H9 (cell line): ENCODE results near the gene DRGX. TPM values are rescaled to one million over a fixed set of nuclear protein-coding genes. Genes with fewer than 3 reads are reported as not detected.

Experiments used
- DNase-seq: peaks from one replicate; pipeline ENCODE4 v3.0.0-alpha.2; 2017
- H2AFZ ChIP-seq: one replicate; pipeline ENCODE4 v1.6.1; 2013; ENCODE audit warnings: mild to moderate bottlenecking, low read length, control low read depth, moderate library complexity
- H2AK5ac ChIP-seq: 2 replicates; pipeline ENCODE4 v1.6.1; 2013; ENCODE audit warnings: low read length, control low read depth, mixed read lengths; ENCODE audit not compliant: insufficient read length
- H2BK120ac ChIP-seq: one replicate; pipeline ENCODE4 v1.6.1; 2013; ENCODE audit warnings: low read depth, mild to moderate bottlenecking, low read length, control low read depth, inconsistent platforms; ENCODE audit not compliant: poor library complexity, severe bottlenecking
- H2BK12ac ChIP-seq: 2 replicates; pipeline ENCODE4 v1.6.1; 2013; ENCODE audit warnings: low read length, control low read depth, mixed read lengths, low read depth; ENCODE audit not compliant: insufficient read length
- H2BK15ac ChIP-seq: 2 replicates; pipeline ENCODE4 v1.6.1; 2013; ENCODE audit warnings: low read depth, low read length, control low read depth
- H2BK20ac ChIP-seq: one replicate; pipeline ENCODE4 v1.6.1; 2013; ENCODE audit warnings: low read depth, mild to moderate bottlenecking, low read length, control low read depth, inconsistent platforms; ENCODE audit not compliant: poor library complexity, severe bottlenecking
- H2BK5ac ChIP-seq: 2 replicates; pipeline ENCODE4 v1.6.1; 2013; ENCODE audit warnings: low read length, control low read depth, mixed read lengths; ENCODE audit not compliant: insufficient read length
- H3K14ac ChIP-seq: 2 replicates; pipeline ENCODE4 v1.6.1; 2013; ENCODE audit warnings: low read length, control low read depth; ENCODE audit not compliant: insufficient read depth
- H3K18ac ChIP-seq: 2 replicates; pipeline ENCODE4 v1.6.1; 2013; ENCODE audit warnings: low read depth, mild to moderate bottlenecking, mixed read lengths, low read length, control low read depth; ENCODE audit not compliant: insufficient read length
- H3K23ac ChIP-seq: 2 replicates; pipeline ENCODE4 v1.6.1; 2013; ENCODE audit warnings: low read length, control low read depth, mixed read lengths, low read depth; ENCODE audit not compliant: insufficient read length
- H3K23me2 ChIP-seq: 2 replicates; pipeline ENCODE4 v1.6.1; 2013; ENCODE audit warnings: low read depth, mild to moderate bottlenecking, mixed read lengths, low read length, control low read depth; ENCODE audit not compliant: insufficient read length, poor library complexity, severe bottlenecking
- H3K27ac ChIP-seq: 2 replicates; pipeline ENCODE4 v1.5.1; 2013; ENCODE audit warnings: low read length, control low read depth, mixed read lengths, low read depth; ENCODE audit not compliant: insufficient read length
- H3K27me3 ChIP-seq: 2 replicates; pipeline ENCODE4 v1.6.1; 2013; ENCODE audit warnings: low read length, control low read depth, inconsistent platforms; ENCODE audit not compliant: insufficient read depth
- H3K4ac ChIP-seq: 2 replicates; pipeline ENCODE4 v1.6.1; 2013; ENCODE audit warnings: low read depth, mild to moderate bottlenecking, control low read depth, inconsistent platforms, low read length, moderate library complexity
- H3K4me1 ChIP-seq: 2 replicates; pipeline ENCODE4 v1.6.1; 2013; ENCODE audit warnings: low read length, control low read depth, inconsistent platforms; ENCODE audit not compliant: insufficient read depth
- H3K4me2 ChIP-seq: 2 replicates; pipeline ENCODE4 v1.6.1; 2013; ENCODE audit warnings: low read length, control low read depth, mixed read lengths; ENCODE audit not compliant: insufficient read length, insufficient read depth
- H3K56ac ChIP-seq: 2 replicates; pipeline ENCODE4 v1.6.1; 2013; ENCODE audit warnings: low read depth, mild to moderate bottlenecking, mixed read lengths, low read length, control low read depth; ENCODE audit not compliant: insufficient read length
- H3K79me1 ChIP-seq: 2 replicates; pipeline ENCODE4 v1.6.1; 2013; ENCODE audit warnings: low read depth, mild to moderate bottlenecking, moderate library complexity, low read length, control low read depth, inconsistent platforms; ENCODE audit not compliant: insufficient read depth, poor library complexity, severe bottlenecking
- H3K79me2 ChIP-seq: 2 replicates; pipeline ENCODE4 v1.6.1; 2013; ENCODE audit warnings: low read length, control low read depth, inconsistent platforms; ENCODE audit not compliant: insufficient read depth
- H3K9ac ChIP-seq: 2 replicates; pipeline ENCODE4 v1.6.1; 2013; ENCODE audit warnings: low read length, control low read depth, mixed read lengths; ENCODE audit not compliant: insufficient read length; ENCODE audit errors: extremely low read depth
- H3K9me3 ChIP-seq: one replicate; pipeline ENCODE4 v1.6.1; 2013; ENCODE audit warnings: low read depth, low read length, inconsistent platforms; ENCODE audit not compliant: control insufficient read depth
- H3T11ph ChIP-seq: one replicate; pipeline ENCODE4 v1.6.1; 2013; ENCODE audit warnings: mild to moderate bottlenecking, low read length, control low read depth, inconsistent platforms
- H4K20me1 ChIP-seq: one replicate; pipeline ENCODE4 v1.6.1; 2013; ENCODE audit not compliant: control insufficient read depth, insufficient read length, insufficient read depth
- H4K5ac ChIP-seq: 2 replicates; pipeline ENCODE4 v1.6.1; 2013; ENCODE audit warnings: low read depth, mild to moderate bottlenecking, mixed read lengths, low read length, control low read depth; ENCODE audit not compliant: insufficient read length
- H4K8ac ChIP-seq: replicated peaks from 2 replicates; pipeline ENCODE4 v1.6.1; 2013; ENCODE audit warnings: low read length, control low read depth, mixed read lengths, low read depth; ENCODE audit not compliant: insufficient read length
- H4K91ac ChIP-seq: 2 replicates; pipeline ENCODE4 v1.6.1; 2013; ENCODE audit warnings: low read depth, mild to moderate bottlenecking, moderate library complexity, mixed read lengths, low read length, control low read depth; ENCODE audit not compliant: insufficient read length
- H3K27ac Mint-ChIP-seq, 3 experiments: 2 replicates in 2 of 3; 3 replicates in 1 of 3; pipeline ENCODE4 v1.8.0; 2020 to 2021; ENCODE audit warnings: mixed read lengths in 3 of 3, mild to moderate bottlenecking in 1 of 3, moderate library complexity in 1 of 3
- H3K27me3 Mint-ChIP-seq: 2 replicates; pipeline ENCODE4 v1.8.0; 2021; ENCODE audit warnings: low read depth, mild to moderate bottlenecking, moderate library complexity, mixed read lengths
- H3K36me3 Mint-ChIP-seq, 3 experiments: 2 replicates in 2 of 3; 3 replicates in 1 of 3; pipeline ENCODE4 v1.8.0; 2020 to 2021; ENCODE audit warnings: low read depth in 3 of 3, mixed read lengths in 3 of 3; ENCODE audit not compliant: insufficient read depth in 1 of 3
- H3K4me1 Mint-ChIP-seq, 2 experiments: 2 replicates each; pipeline ENCODE4 v1.8.0; 2020; ENCODE audit warnings: mixed read lengths in 2 of 2
- H3K4me3 Mint-ChIP-seq, 2 experiments: 2 replicates in 1 of 2; 3 replicates in 1 of 2; pipeline ENCODE4 v1.8.0; 2020 to 2021; ENCODE audit warnings: mild to moderate bottlenecking in 2 of 2, mixed read lengths in 2 of 2, moderate library complexity in 1 of 2
- H3K9me3 Mint-ChIP-seq, 2 experiments: 2 replicates in 1 of 2; 3 replicates in 1 of 2; pipeline ENCODE4 v1.8.0; 2020; ENCODE audit warnings: mild to moderate bottlenecking in 2 of 2, mixed read lengths in 2 of 2, moderate library complexity in 1 of 2
- CTCF ChIP-seq: fragments of 200-600 bp; sonication (generic); conservative IDR thresholded peaks from 3 replicates; pipeline ENCODE4 v1.8.0; 2021; ENCODE audit warnings: antibody characterized with exemption, mild to moderate bottlenecking
- WGBS: extraction: QIAGEN DNeasy Blood & Tissue Kit; methylation state at CpG from one replicate; pipeline ENCODE4 v1.1.7; 2013; ENCODE audit warnings: missing lambda C conversion rate, low lambda C conversion rate, mixed read lengths; ENCODE audit not compliant: insufficient read length; ENCODE audit errors: extremely low coverage; 5-methylcytosine and 5-hydroxymethylcytosine counted together
- total RNA-seq: library from RNA; stranded (reverse); gene quantifications from 2 replicates; pipeline ENCODE4 v1.2.1, GENCODE V29; 2021

The DRGX gene
- total RNA-seq, 1 experiment from 2014 or later, result not detected

GRCh38 chr10:49398000-49398861, 2.3 kb upstream of the DRGX start:
- Histone ChIP-seq H4K91ac (no peak overlapping the region), H3K14ac (peak overlapping the region; percentile 17; the same call in 1 of the 2 replicates), H2BK20ac (no peak overlapping the region), H3K18ac (no peak overlapping the region), H3K27ac (no peak overlapping the region), H3K4me1 (no peaks in the 10 kb centered on the region), H3K79me1 (no peaks in the 10 kb centered on the region), H3K9ac (no peak overlapping the region), H2AK5ac (no peak overlapping the region), H3K56ac (no peak overlapping the region), H3K4ac (no peak overlapping the region), H4K5ac (no peak overlapping the region), H2AFZ (no peak overlapping the region), H3K79me2 (no peaks in the 10 kb centered on the region), H2BK12ac (no peak overlapping the region), H3K9me3 (no peaks in the 10 kb centered on the region), H2BK120ac (no peak overlapping the region), H3K27me3 (peaks cover 60% of the 10 kb centered on the region), H2BK5ac (no peak overlapping the region), H4K20me1 (no peaks in the 10 kb centered on the region), H2BK15ac (no peak overlapping the region), H3T11ph (no peak overlapping the region), H4K8ac (no peak overlapping the region), H3K23ac (no peak overlapping the region), H3K23me2 (peaks cover 26% of the 10 kb centered on the region), H3K4me2 (peak overlapping the region; percentile 80)
- no peaks in the 10 kb centered on the region; a peak in 1 of 7 replicates for H3K36me3 Mint-ChIP-seq
- TF ChIP-seq CTCF, result no peak
- no peak overlapping the region for H3K27ac Mint-ChIP-seq
- peaks cover 98% of the 10 kb centered on the region for H3K27me3 Mint-ChIP-seq
- H3K4me1 Mint-ChIP-seq, result peaks cover 22 to 31% of the 10 kb centered on the region in 2 experiments
- H3K4me3 Mint-ChIP-seq, result peak overlapping the region; percentile 57 to 82
- peaks cover 0 to 3% of the 10 kb centered on the region in 2 experiments; a peak in 1 of 5 replicates for H3K9me3 Mint-ChIP-seq
- peak; percentile 76 for DNase-seq
- no CpG with 5 or more reads among the region's 72 CpGs for WGBS
